Epidermal melanocyte (primary cell): ENCODE measurements around the gene ZNF497.
"Not testable (repeated sequence)": the region's sequence is repeated elsewhere in the genome, so short reads cannot be mapped to it uniquely, and the experiment has no call there.

ENCODE experiments used
- DNase-seq: peaks from one replicate; pipeline ENCODE4 v3.0.0; 2011; ENCODE audit warnings: low spot score; ENCODE audit not compliant: insufficient read length

ZNF497 gene

GRCh38 chr19:58310685-58311084 lies 51.9 kb downstream of the ZNF497 start:
- not testable (repeated sequence) for DNase-seq

DNA sequence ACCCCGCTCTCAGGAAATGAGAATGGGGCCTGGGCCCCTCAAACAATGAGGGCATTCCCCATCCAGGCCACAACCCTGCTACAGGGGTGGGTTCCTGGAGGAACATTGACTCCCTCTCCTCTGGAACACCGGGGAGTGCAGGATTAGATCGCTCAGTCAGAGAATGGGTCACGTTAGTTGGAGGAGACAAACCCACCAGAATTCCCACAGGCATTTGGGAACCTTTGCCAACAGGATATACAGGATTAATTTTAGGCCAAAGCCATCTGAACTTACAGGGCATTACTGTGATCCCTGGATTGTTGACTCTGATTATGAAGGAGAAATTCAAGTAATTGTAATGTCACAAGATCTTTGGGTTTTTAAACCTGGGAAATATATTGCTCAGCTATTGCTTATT lies 54.8 kb downstream of the ZNF497 start:
- DNase-seq = no peak

- DNase-seq = no peak
Measured at GRCh38 chr19:58305932-58306323, 56.6 kb downstream of the ZNF497 start.

DNA sequence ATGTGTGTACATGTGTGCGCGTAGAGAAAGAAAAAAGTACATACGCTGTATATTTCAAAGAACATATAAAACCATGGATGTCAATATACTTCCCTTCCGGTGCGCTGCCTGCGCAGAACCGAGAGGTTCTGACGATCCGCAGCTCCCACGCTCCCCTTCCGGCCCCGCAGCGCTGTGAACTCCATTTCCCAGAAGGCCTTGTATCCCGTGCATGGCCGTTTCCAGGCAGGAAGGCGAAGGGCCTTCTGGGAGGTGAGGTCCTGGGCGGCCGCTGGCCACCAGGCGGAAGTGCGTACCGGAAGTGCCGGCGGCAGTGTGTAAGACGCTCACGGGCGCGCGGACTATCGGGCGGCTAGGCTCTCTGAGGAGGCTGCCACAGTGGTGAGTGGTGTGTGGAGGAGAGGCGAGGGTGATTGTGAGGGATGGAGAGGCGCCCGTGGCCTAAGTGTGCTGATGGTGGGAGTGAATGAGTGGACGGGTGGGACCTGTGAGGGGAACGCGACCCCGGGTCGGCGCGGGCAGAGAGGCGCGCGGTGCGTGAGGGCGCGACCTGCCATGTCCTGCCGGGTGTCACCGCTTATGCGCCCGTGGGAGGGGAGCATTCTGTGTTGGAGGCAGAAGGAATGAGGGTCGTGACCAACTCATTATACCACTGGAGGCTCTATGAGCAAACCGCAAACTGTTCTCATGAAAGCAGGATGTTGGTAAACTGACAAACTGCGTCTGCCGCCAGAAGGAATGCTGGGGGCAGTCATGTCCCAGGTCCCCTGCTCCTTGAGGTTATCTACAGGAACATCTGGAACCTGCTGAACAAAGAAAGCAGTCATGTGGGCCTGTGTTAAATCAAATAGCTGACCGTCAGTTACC lies 57.3 kb downstream of the ZNF497 start, which contains the start of gene ERVK3-1:
ERVK3-1 (plus strand) TSS at position 313 of the 867 bp plus-strand sequence. CDS start 6,792 bp downstream, outside the sequence.
- peak; percentile 98 for DNase-seq

DNA sequence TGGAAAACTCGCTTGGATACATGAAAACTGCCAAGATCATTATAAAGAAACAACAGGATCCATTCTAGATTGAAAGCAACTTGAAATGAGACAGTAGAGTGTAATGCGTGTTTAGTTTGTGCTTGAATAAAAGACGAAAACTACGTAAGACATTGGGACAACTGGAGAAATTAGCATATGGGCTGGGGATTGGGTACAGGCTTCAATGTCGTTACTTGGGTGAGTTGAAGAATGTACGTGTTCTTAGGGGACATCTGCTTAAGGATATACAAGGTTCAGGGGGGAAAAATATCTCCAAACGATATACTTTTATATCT lies 57.8 kb downstream of the ZNF497 start:
- DNase-seq = no peak
